ENCODE measurements around the gene DAGLB.

DAGLB gene

GRCh38 chr7:6435486-6436384 lies 12.0 kb downstream of the DAGLB start:
- TF ChIP-seq CTCF (conservative IDR thresholded peaks at IDR 0.05) (peak; percentile 99), ZFX (IDR thresholded peaks at IDR 0.05) (no peak)
- no peak overlapping the region for H3K27ac ChIP-seq

- no peak overlapping the region for H3K27ac ChIP-seq
- TF ChIP-seq ZFX (IDR thresholded peaks at IDR 0.05) (no peak), CTCF (conservative IDR thresholded peaks at IDR 0.05) (no peak)
These were observed 13.8 kb downstream of the DAGLB start for GRCh38 chr7:6433784-6434615.

GRCh38 chr7:6432781-6433180 lies 15.0 kb downstream of the DAGLB start:
- no peak for TF ChIP-seq CTCF (conservative IDR thresholded peaks at IDR 0.05)
- TF ChIP-seq ZFX (IDR thresholded peaks at IDR 0.05) = no peak
- no peak overlapping the region for H3K27ac ChIP-seq

- TF ChIP-seq ZFX (IDR thresholded peaks at IDR 0.05) (no peak), CTCF (conservative IDR thresholded peaks at IDR 0.05) (no peak)
- no peak overlapping the region for H3K27ac ChIP-seq
These were observed 16.8 kb downstream of the DAGLB start for GRCh38 chr7:6430974-6431373.

GRCh38 chr7:6430271-6430940 lies 17.3 kb downstream of the DAGLB start:
- H3K27ac ChIP-seq = no peak overlapping the region
- TF ChIP-seq ZFX (IDR thresholded peaks at IDR 0.05) = no peak
- no peak for TF ChIP-seq CTCF (conservative IDR thresholded peaks at IDR 0.05)

- no peak for TF ChIP-seq ZFX (IDR thresholded peaks at IDR 0.05)
- TF ChIP-seq CTCF (conservative IDR thresholded peaks at IDR 0.05) = no peak
- no peak overlapping the region for H3K27ac ChIP-seq
These were observed 21.8 kb downstream of the DAGLB start for GRCh38 chr7:6425948-6426347.
